ENCODE measurements around the gene CIPC.

- TF ChIP-seq, protein P1, sequence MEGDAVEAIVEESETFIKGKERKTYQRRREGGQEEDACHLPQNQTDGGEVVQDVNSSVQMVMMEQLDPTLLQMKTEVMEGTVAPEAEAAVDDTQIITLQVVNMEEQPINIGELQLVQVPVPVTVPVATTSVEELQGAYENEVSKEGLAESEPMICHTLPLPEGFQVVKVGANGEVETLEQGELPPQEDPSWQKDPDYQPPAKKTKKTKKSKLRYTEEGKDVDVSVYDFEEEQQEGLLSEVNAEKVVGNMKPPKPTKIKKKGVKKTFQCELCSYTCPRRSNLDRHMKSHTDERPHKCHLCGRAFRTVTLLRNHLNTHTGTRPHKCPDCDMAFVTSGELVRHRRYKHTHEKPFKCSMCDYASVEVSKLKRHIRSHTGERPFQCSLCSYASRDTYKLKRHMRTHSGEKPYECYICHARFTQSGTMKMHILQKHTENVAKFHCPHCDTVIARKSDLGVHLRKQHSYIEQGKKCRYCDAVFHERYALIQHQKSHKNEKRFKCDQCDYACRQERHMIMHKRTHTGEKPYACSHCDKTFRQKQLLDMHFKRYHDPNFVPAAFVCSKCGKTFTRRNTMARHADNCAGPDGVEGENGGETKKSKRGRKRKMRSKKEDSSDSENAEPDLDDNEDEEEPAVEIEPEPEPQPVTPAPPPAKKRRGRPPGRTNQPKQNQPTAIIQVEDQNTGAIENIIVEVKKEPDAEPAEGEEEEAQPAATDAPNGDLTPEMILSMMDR (IDR thresholded peaks at IDR 0.05; ENCODE audit: insufficient read depth, low read length, poor library complexity, severe bottlenecking), result no peak
- TF ChIP-seq EZH2phosphoT487 (conservative IDR thresholded peaks at IDR 0.05; ENCODE audit: low read length), result no peak
These were observed 42.1 kb upstream of the CIPC start for GRCh38 chr14:77055981-77056380.

All from SU-DHL-6 (cell line).